ENCODE results near the gene GDF2.

GDF2 gene

GRCh38 chr10:47294057-47294456 is 28.2 kb upstream of the GDF2 start:
- no peak for DNase-seq

- no peak for DNase-seq
Observed at GRCh38 chr10:47294501-47294900, 27.8 kb upstream of the GDF2 start.

- DNase-seq = no peak
Observed at GRCh38 chr10:47295411-47295810, 26.8 kb upstream of the GDF2 start.

GRCh38 chr10:47296156-47296894 is 25.9 kb upstream of the GDF2 start:
- no peak for DNase-seq

GRCh38 chr10:47296941-47297340 is 25.3 kb upstream of the GDF2 start:
- DNase-seq = no peak

- no peak for DNase-seq
Observed at GRCh38 chr10:47297866-47298540, 24.3 kb upstream of the GDF2 start.

GRCh38 chr10:47298715-47299114 is 23.5 kb upstream of the GDF2 start:
- DNase-seq = no peak

GRCh38 chr10:47299611-47300428 is 22.4 kb upstream of the GDF2 start, which contains the start of gene GDF10:
Gene GDF10, plus strand, starts transcription at chr10:47300197. Its CDS starts 455 bp downstream, at chr10:47300652.
- DNase-seq = no peak

- DNase-seq = no peak
Observed at GRCh38 chr10:47300429-47300931, 21.8 kb upstream of the GDF2 start.

GRCh38 chr10:47301833-47302232 is 20.4 kb upstream of the GDF2 start:
- no peak for DNase-seq

- no peak for DNase-seq
Observed at GRCh38 chr10:47303105-47303504, 19.1 kb upstream of the GDF2 start.

GRCh38 chr10:47303866-47304265 is 18.4 kb upstream of the GDF2 start:
- DNase-seq = no peak

- DNase-seq = no peak
Observed at GRCh38 chr10:47305566-47305965, 16.7 kb upstream of the GDF2 start.

- no peak for DNase-seq
Observed at GRCh38 chr10:47306387-47307210, 15.7 kb upstream of the GDF2 start.

- no peak for DNase-seq
Observed at GRCh38 chr10:47307381-47307780, 14.9 kb upstream of the GDF2 start.

GRCh38 chr10:47308775-47309174 is 13.5 kb upstream of the GDF2 start:
- DNase-seq = no peak

GRCh38 chr10:47309408-47310089 is 12.7 kb upstream of the GDF2 start:
- no peak for DNase-seq

GRCh38 chr10:47310090-47310505 is 12.2 kb upstream of the GDF2 start:
- no peak for DNase-seq

- DNase-seq = peak; percentile 16
Observed at GRCh38 chr10:47311193-47311931, 10.9 kb upstream of the GDF2 start.

GRCh38 chr10:47311932-47312662 is 10.2 kb upstream of the GDF2 start:
- DNase-seq = peak; percentile 27

- no peak for DNase-seq
Observed at GRCh38 chr10:47312663-47312995, 9.6 kb upstream of the GDF2 start.
